H9 (cell line): ENCODE results near the gene WDR7. TPM values are rescaled to one million over a fixed set of nuclear protein-coding genes. Genes with fewer than 3 reads are reported as not detected.

Source experiments
- DNase-seq: peaks from one replicate; pipeline ENCODE4 v3.0.0-alpha.2; 2017
- H2AFZ ChIP-seq: one replicate; pipeline ENCODE4 v1.6.1; 2013; ENCODE audit warnings: mild to moderate bottlenecking, low read length, control low read depth, moderate library complexity
- H2AK5ac ChIP-seq: 2 replicates; pipeline ENCODE4 v1.6.1; 2013; ENCODE audit warnings: low read length, control low read depth, mixed read lengths; ENCODE audit not compliant: insufficient read length
- H2BK120ac ChIP-seq: one replicate; pipeline ENCODE4 v1.6.1; 2013; ENCODE audit warnings: low read depth, mild to moderate bottlenecking, low read length, control low read depth, inconsistent platforms; ENCODE audit not compliant: poor library complexity, severe bottlenecking
- H2BK12ac ChIP-seq: 2 replicates; pipeline ENCODE4 v1.6.1; 2013; ENCODE audit warnings: low read length, control low read depth, mixed read lengths, low read depth; ENCODE audit not compliant: insufficient read length
- H2BK15ac ChIP-seq: 2 replicates; pipeline ENCODE4 v1.6.1; 2013; ENCODE audit warnings: low read depth, low read length, control low read depth
- H2BK20ac ChIP-seq: one replicate; pipeline ENCODE4 v1.6.1; 2013; ENCODE audit warnings: low read depth, mild to moderate bottlenecking, low read length, control low read depth, inconsistent platforms; ENCODE audit not compliant: poor library complexity, severe bottlenecking
- H2BK5ac ChIP-seq: 2 replicates; pipeline ENCODE4 v1.6.1; 2013; ENCODE audit warnings: low read length, control low read depth, mixed read lengths; ENCODE audit not compliant: insufficient read length
- H3K14ac ChIP-seq: 2 replicates; pipeline ENCODE4 v1.6.1; 2013; ENCODE audit warnings: low read length, control low read depth; ENCODE audit not compliant: insufficient read depth
- H3K18ac ChIP-seq: 2 replicates; pipeline ENCODE4 v1.6.1; 2013; ENCODE audit warnings: low read depth, mild to moderate bottlenecking, mixed read lengths, low read length, control low read depth; ENCODE audit not compliant: insufficient read length
- H3K23ac ChIP-seq: 2 replicates; pipeline ENCODE4 v1.6.1; 2013; ENCODE audit warnings: low read length, control low read depth, mixed read lengths, low read depth; ENCODE audit not compliant: insufficient read length
- H3K23me2 ChIP-seq: 2 replicates; pipeline ENCODE4 v1.6.1; 2013; ENCODE audit warnings: low read depth, mild to moderate bottlenecking, mixed read lengths, low read length, control low read depth; ENCODE audit not compliant: insufficient read length, poor library complexity, severe bottlenecking
- H3K27ac ChIP-seq: 2 replicates; pipeline ENCODE4 v1.5.1; 2013; ENCODE audit warnings: low read length, control low read depth, mixed read lengths, low read depth; ENCODE audit not compliant: insufficient read length
- H3K27me3 ChIP-seq: 2 replicates; pipeline ENCODE4 v1.6.1; 2013; ENCODE audit warnings: low read length, control low read depth, inconsistent platforms; ENCODE audit not compliant: insufficient read depth
- H3K4ac ChIP-seq: 2 replicates; pipeline ENCODE4 v1.6.1; 2013; ENCODE audit warnings: low read depth, mild to moderate bottlenecking, control low read depth, inconsistent platforms, low read length, moderate library complexity
- H3K4me1 ChIP-seq: 2 replicates; pipeline ENCODE4 v1.6.1; 2013; ENCODE audit warnings: low read length, control low read depth, inconsistent platforms; ENCODE audit not compliant: insufficient read depth
- H3K4me2 ChIP-seq: 2 replicates; pipeline ENCODE4 v1.6.1; 2013; ENCODE audit warnings: low read length, control low read depth, mixed read lengths; ENCODE audit not compliant: insufficient read length, insufficient read depth
- H3K56ac ChIP-seq: 2 replicates; pipeline ENCODE4 v1.6.1; 2013; ENCODE audit warnings: low read depth, mild to moderate bottlenecking, mixed read lengths, low read length, control low read depth; ENCODE audit not compliant: insufficient read length
- H3K79me1 ChIP-seq: 2 replicates; pipeline ENCODE4 v1.6.1; 2013; ENCODE audit warnings: low read depth, mild to moderate bottlenecking, moderate library complexity, low read length, control low read depth, inconsistent platforms; ENCODE audit not compliant: insufficient read depth, poor library complexity, severe bottlenecking
- H3K79me2 ChIP-seq: 2 replicates; pipeline ENCODE4 v1.6.1; 2013; ENCODE audit warnings: low read length, control low read depth, inconsistent platforms; ENCODE audit not compliant: insufficient read depth
- H3K9ac ChIP-seq: 2 replicates; pipeline ENCODE4 v1.6.1; 2013; ENCODE audit warnings: low read length, control low read depth, mixed read lengths; ENCODE audit not compliant: insufficient read length; ENCODE audit errors: extremely low read depth
- H3K9me3 ChIP-seq: one replicate; pipeline ENCODE4 v1.6.1; 2013; ENCODE audit warnings: low read depth, low read length, inconsistent platforms; ENCODE audit not compliant: control insufficient read depth
- H3T11ph ChIP-seq: one replicate; pipeline ENCODE4 v1.6.1; 2013; ENCODE audit warnings: mild to moderate bottlenecking, low read length, control low read depth, inconsistent platforms
- H4K20me1 ChIP-seq: one replicate; pipeline ENCODE4 v1.6.1; 2013; ENCODE audit not compliant: control insufficient read depth, insufficient read length, insufficient read depth
- H4K5ac ChIP-seq: 2 replicates; pipeline ENCODE4 v1.6.1; 2013; ENCODE audit warnings: low read depth, mild to moderate bottlenecking, mixed read lengths, low read length, control low read depth; ENCODE audit not compliant: insufficient read length
- H4K8ac ChIP-seq: replicated peaks from 2 replicates; pipeline ENCODE4 v1.6.1; 2013; ENCODE audit warnings: low read length, control low read depth, mixed read lengths, low read depth; ENCODE audit not compliant: insufficient read length
- H4K91ac ChIP-seq: 2 replicates; pipeline ENCODE4 v1.6.1; 2013; ENCODE audit warnings: low read depth, mild to moderate bottlenecking, moderate library complexity, mixed read lengths, low read length, control low read depth; ENCODE audit not compliant: insufficient read length
- H3K27ac Mint-ChIP-seq, 3 experiments: 2 replicates in 2 of 3; 3 replicates in 1 of 3; pipeline ENCODE4 v1.8.0; 2020 to 2021; ENCODE audit warnings: mixed read lengths in 3 of 3, mild to moderate bottlenecking in 1 of 3, moderate library complexity in 1 of 3
- H3K27me3 Mint-ChIP-seq: 2 replicates; pipeline ENCODE4 v1.8.0; 2021; ENCODE audit warnings: low read depth, mild to moderate bottlenecking, moderate library complexity, mixed read lengths
- H3K36me3 Mint-ChIP-seq, 3 experiments: 2 replicates in 2 of 3; 3 replicates in 1 of 3; pipeline ENCODE4 v1.8.0; 2020 to 2021; ENCODE audit warnings: low read depth in 3 of 3, mixed read lengths in 3 of 3; ENCODE audit not compliant: insufficient read depth in 1 of 3
- H3K4me1 Mint-ChIP-seq, 2 experiments: 2 replicates each; pipeline ENCODE4 v1.8.0; 2020; ENCODE audit warnings: mixed read lengths in 2 of 2
- H3K4me3 Mint-ChIP-seq, 2 experiments: 2 replicates in 1 of 2; 3 replicates in 1 of 2; pipeline ENCODE4 v1.8.0; 2020 to 2021; ENCODE audit warnings: mild to moderate bottlenecking in 2 of 2, mixed read lengths in 2 of 2, moderate library complexity in 1 of 2
- H3K9me3 Mint-ChIP-seq, 2 experiments: 2 replicates in 1 of 2; 3 replicates in 1 of 2; pipeline ENCODE4 v1.8.0; 2020; ENCODE audit warnings: mild to moderate bottlenecking in 2 of 2, mixed read lengths in 2 of 2, moderate library complexity in 1 of 2
- WGBS: extraction: QIAGEN DNeasy Blood & Tissue Kit; methylation state at CpG from one replicate; pipeline ENCODE4 v1.1.7; 2013; ENCODE audit warnings: missing lambda C conversion rate, low lambda C conversion rate, mixed read lengths; ENCODE audit not compliant: insufficient read length; ENCODE audit errors: extremely low coverage; 5-methylcytosine and 5-hydroxymethylcytosine counted together
- total RNA-seq: library from RNA; stranded (reverse); gene quantifications from 2 replicates; pipeline ENCODE4 v1.2.1, GENCODE V29; 2021
- TF ChIP-seq, protein P1 (sequence below): fragments of 200-600 bp; sonication (generic); conservative IDR thresholded peaks from 3 replicates; pipeline ENCODE4 v1.8.0; 2021; ENCODE audit warnings: antibody characterized with exemption, mild to moderate bottlenecking

The WDR7 gene
- total RNA-seq, 1 experiment from 2014 or later = 14.8 TPM

DNA sequence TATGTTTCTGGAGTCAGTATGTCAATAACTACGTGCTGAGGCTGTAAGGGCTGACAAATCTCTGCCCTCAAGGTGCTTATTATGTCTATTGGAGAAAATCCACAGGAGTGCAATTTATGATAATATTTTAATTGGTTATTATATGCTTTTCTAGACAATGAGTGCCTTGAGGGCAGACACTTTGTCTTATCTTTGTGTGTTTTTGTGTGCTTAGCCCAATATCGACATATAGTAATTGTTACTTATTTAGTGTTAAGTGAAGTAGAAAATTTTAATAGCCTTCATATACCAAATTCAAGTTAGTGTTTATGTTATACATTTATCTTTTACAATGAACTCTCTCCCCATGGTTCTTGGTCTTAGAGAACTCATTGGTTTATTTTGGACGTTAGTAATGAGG, 118.9 kb downstream of the WDR7 start:
- TF ChIP-seq, protein P1, sequence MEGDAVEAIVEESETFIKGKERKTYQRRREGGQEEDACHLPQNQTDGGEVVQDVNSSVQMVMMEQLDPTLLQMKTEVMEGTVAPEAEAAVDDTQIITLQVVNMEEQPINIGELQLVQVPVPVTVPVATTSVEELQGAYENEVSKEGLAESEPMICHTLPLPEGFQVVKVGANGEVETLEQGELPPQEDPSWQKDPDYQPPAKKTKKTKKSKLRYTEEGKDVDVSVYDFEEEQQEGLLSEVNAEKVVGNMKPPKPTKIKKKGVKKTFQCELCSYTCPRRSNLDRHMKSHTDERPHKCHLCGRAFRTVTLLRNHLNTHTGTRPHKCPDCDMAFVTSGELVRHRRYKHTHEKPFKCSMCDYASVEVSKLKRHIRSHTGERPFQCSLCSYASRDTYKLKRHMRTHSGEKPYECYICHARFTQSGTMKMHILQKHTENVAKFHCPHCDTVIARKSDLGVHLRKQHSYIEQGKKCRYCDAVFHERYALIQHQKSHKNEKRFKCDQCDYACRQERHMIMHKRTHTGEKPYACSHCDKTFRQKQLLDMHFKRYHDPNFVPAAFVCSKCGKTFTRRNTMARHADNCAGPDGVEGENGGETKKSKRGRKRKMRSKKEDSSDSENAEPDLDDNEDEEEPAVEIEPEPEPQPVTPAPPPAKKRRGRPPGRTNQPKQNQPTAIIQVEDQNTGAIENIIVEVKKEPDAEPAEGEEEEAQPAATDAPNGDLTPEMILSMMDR = no peak
- H3K27me3 Mint-ChIP-seq = no peaks in the 10 kb centered on the region

More for the DNA sequence above, 118.9 kb downstream of the WDR7 start:
- Mint-ChIP-seq H3K4me1 (no peaks in the 10 kb centered on the region), H3K9me3 (no peaks in the 10 kb centered on the region), H3K4me3 (no peak overlapping the region), H3K36me3 (no peaks in the 10 kb centered on the region), H3K27ac (no peak overlapping the region)
- H2BK12ac ChIP-seq = no peak overlapping the region
- no peaks in the 10 kb centered on the region for H3K9me3 ChIP-seq
- no peak overlapping the region for H3K14ac ChIP-seq
- H3K23ac ChIP-seq = no peak overlapping the region
- no peak overlapping the region for H3K4me2 ChIP-seq
- H2AK5ac ChIP-seq = no peak overlapping the region
- no peak overlapping the region for H2BK5ac ChIP-seq
- no peak overlapping the region for H3T11ph ChIP-seq
- no peak for DNase-seq
- no peaks in the 10 kb centered on the region for H3K27me3 ChIP-seq
- H2BK120ac ChIP-seq = no peak overlapping the region
- H4K8ac ChIP-seq = no peak overlapping the region
- H3K23me2 ChIP-seq = no peaks in the 10 kb centered on the region
- H3K79me2 ChIP-seq = no peaks in the 10 kb centered on the region
- no peak overlapping the region for H2BK20ac ChIP-seq
- H2AFZ ChIP-seq = no peak overlapping the region
- H3K56ac ChIP-seq = no peak overlapping the region
- H3K4me1 ChIP-seq = no peaks in the 10 kb centered on the region
- no peaks in the 10 kb centered on the region for H4K20me1 ChIP-seq
- no peak overlapping the region for H3K18ac ChIP-seq
- no peak overlapping the region for H3K4ac ChIP-seq
- H2BK15ac ChIP-seq = no peak overlapping the region
- H4K91ac ChIP-seq = no peak overlapping the region
- H3K9ac ChIP-seq = no peak overlapping the region
- WGBS = no CpG with 5 or more reads among the region's 3 CpGs
- H4K5ac ChIP-seq = no peak overlapping the region
- H3K79me1 ChIP-seq = no peaks in the 10 kb centered on the region
- no peak overlapping the region for H3K27ac ChIP-seq
